Activated naive CD4-positive, alpha-beta T cell treated with anti-CD3 and anti-CD28 coated beads for 36 hours (primary cell): ENCODE results near the gene MUS81. TPM values are rescaled to one million over a fixed set of nuclear protein-coding genes. Genes with fewer than 3 reads are reported as not detected.

Source experiments
- CTCF ChIA-PET: fragments of 350-600 bp; sonication (Branson Sonifier 250); formaldehyde crosslinking; loops from one replicate; lab custom pipeline; 2021; ENCODE audit warnings: antibody characterized with exemption; lab: Charles Lee
- DNase-seq: peaks from one replicate; pipeline ENCODE4 v3.0.0-alpha.2; 2020
- H3K27ac Mint-ChIP-seq: one replicate; pipeline ENCODE4 v1.8.0; 2021; ENCODE audit warnings: mild to moderate bottlenecking, mixed read lengths
- H3K27me3 Mint-ChIP-seq: one replicate; pipeline ENCODE4 v1.8.0; 2021; ENCODE audit warnings: low read depth, mixed read lengths
- H3K36me3 Mint-ChIP-seq: one replicate; pipeline ENCODE4 v1.8.0; 2021; ENCODE audit warnings: low read depth, mixed read lengths
- H3K4me1 Mint-ChIP-seq: one replicate; pipeline ENCODE4 v1.8.0; 2021; ENCODE audit warnings: low read depth, mixed read lengths
- H3K4me3 Mint-ChIP-seq: one replicate; pipeline ENCODE4 v1.8.0; 2021; ENCODE audit warnings: mild to moderate bottlenecking, moderate library complexity, mixed read lengths
- H3K9me3 Mint-ChIP-seq: one replicate; pipeline ENCODE4 v1.8.0; 2021; ENCODE audit warnings: mixed read lengths
- intact Hi-C: fragments of 100-400 bp; cut with micrococcal nuclease; formaldehyde crosslinking; loops from one replicate; pipeline ENCODE4 v1.15.1; 2023
- total RNA-seq, 2 experiments: library from RNA; stranded (reverse); gene quantifications; one replicate each; pipeline ENCODE4 v1.2.3, GENCODE V29; 2021

MUS81 gene
- total RNA-seq, 2 experiments from 2014 or later = 51.4 to 54.7 TPM

DNA sequence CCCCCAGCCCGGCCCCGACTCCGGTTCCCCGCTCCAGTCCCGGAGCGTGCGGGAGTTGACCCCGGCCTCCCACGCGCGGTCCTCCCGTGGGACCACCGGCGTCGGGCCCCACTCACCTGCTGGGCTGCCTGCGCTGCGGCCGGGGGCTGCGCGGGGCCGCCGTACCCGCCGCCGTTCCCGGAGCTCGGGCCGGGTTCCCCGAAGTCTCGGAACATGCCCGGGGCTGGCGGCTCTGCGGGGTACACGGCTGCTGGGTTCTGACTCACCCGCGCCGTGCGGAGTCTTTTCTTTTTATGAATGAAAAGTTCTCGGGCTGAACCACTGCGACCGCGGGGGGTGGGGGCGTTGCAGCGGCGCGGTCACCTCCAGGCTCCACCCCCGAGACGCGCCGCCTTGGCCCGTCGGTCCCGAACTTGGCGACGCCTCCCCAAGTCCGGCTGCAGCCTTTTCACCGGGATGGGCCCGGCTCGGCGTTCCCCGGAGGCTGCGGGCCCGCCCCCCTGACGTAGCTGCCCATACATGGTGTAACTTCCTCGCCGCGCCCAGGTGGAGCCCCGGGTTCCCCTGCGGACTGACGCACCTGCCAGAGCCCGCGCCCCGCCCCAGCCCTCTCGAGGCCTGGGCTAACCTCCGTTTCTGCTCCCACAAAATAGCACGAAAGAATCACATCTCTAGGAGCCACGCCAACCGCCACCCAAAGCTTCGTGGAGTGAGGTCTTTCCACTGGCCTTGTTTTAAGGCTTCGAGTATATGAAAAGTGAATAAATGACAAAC is 40.1 kb downstream of the MUS81 start, which contains the start of gene FOSL1:
Gene FOSL1 (minus strand): TSS at position 264 of the 774 bp plus-strand sequence. CDS start 49 bp downstream, at position 215.
- Mint-ChIP-seq H3K36me3 (peaks cover 21% of the 10 kb centered on the region), H3K9me3 (no peaks in the 10 kb centered on the region), H3K4me3 (peak within 1 kb of the TSS; percentile 83), H3K4me1 (peaks cover 33% of the 10 kb centered on the region), H3K27ac (peak within 1 kb of the TSS; percentile 79), H3K27me3 (peaks cover 2% of the 10 kb centered on the region)
- DNase-seq = peak; percentile 96
- CTCF ChIA-PET = interaction anchor here (0.6 to 2.6 kb wide), 7 partner anchors 8 to 145 kb away, joined by 3 to 16 read pairs (median 4); partner anchors contain the start of genes CCDC85B and FIBP
- intact Hi-C loops = loop anchor here (1.0 kb wide), 7 partner anchors 12 to 285 kb away; partner anchors contain the start of genes C11orf68, DRAP1, FIBP and PCNX3

DNA sequence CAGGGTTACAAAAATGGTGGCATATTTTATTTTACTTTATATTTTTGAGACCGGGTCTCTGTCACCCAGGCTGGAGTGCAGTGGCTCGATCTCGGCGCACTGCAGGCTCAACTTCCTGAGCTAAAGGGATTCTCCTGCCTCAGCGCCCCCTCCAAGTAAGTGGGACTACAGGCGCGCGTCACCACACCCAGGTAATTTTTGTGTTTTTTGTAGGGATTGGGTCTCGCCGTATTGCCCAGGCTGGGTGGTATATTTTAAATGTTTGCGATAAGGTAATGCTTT is 40.6 kb downstream of the MUS81 start:
- no peak for DNase-seq
- Mint-ChIP-seq H3K36me3 (peaks cover 17% of the 10 kb centered on the region), H3K27me3 (peaks cover 2% of the 10 kb centered on the region), H3K9me3 (no peaks in the 10 kb centered on the region), H3K4me1 (peaks cover 28% of the 10 kb centered on the region), H3K4me3 (no peak overlapping the region), H3K27ac (no peak overlapping the region)
- intact Hi-C loops = loop anchor here (1.0 kb wide), 7 partner anchors 13 to 286 kb away; partner anchors contain the start of genes C11orf68, DRAP1, FIBP and PCNX3
- CTCF ChIA-PET = interaction anchor here (0.8 to 2.6 kb wide), 9 partner anchors 8 to 312 kb away, joined by 3 to 16 read pairs (median 4); partner anchors contain the start of genes CCDC85B and FIBP

DNA sequence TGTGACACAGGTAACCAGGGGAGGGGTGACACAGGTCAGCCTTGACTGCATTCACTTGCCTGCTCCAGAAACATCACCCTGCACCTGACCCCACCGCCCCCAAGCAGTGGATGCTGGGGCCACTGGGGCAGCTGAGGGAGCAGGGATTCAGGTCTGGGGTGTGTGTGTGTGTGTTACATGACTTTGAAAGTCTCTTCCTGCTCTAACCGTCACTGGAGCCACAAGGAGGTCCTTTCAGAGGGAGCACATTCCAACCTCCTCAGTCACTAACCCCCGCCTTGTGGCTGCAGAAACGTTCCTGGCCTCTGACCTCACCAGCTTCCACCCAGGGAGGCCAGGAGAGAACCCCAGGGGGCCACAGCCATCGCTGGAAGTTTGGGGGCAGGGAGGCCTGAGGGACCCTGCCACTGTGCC is 42.8 kb downstream of the MUS81 start:
- Mint-ChIP-seq H3K4me3 (no peak overlapping the region), H3K4me1 (peaks cover 8% of the 10 kb centered on the region), H3K36me3 (peaks cover 4% of the 10 kb centered on the region), H3K27ac (no peak overlapping the region), H3K9me3 (no peaks in the 10 kb centered on the region), H3K27me3 (peaks cover 2% of the 10 kb centered on the region)
- DNase-seq = no peak
- intact Hi-C loops = no loop called here
- CTCF ChIA-PET = no interaction called here

DNA sequence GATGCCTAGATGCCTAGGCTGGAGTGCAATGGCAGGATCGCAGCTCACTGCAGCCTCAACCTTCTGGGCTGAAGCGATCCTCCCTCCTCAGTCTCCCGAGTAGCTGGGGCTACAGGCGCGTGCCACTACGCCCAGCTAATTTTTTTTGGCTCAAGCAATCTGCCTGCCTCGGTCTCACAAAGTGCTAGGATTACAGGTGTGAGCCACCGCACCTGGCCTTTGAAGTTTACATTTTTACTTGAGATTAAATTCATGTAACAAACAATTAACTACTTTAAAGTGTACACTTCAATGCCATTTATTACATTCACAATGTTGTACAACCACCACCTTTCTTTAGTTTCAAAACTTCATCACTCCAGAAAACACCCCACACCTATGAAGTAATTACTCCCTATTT is 43.5 kb downstream of the MUS81 start:
- Mint-ChIP-seq H3K4me1 (peaks cover 5% of the 10 kb centered on the region), H3K36me3 (peaks cover 3% of the 10 kb centered on the region), H3K27me3 (peaks cover 2% of the 10 kb centered on the region), H3K9me3 (no peaks in the 10 kb centered on the region), H3K4me3 (no peak overlapping the region), H3K27ac (no peak overlapping the region)
- intact Hi-C loops = no loop called here
- CTCF ChIA-PET = interaction anchor here (1.0 kb wide), 1 partner anchor 20 kb away, joined by 4 read pairs; no protein-coding TSS in a partner anchor
- no peak for DNase-seq

DNA sequence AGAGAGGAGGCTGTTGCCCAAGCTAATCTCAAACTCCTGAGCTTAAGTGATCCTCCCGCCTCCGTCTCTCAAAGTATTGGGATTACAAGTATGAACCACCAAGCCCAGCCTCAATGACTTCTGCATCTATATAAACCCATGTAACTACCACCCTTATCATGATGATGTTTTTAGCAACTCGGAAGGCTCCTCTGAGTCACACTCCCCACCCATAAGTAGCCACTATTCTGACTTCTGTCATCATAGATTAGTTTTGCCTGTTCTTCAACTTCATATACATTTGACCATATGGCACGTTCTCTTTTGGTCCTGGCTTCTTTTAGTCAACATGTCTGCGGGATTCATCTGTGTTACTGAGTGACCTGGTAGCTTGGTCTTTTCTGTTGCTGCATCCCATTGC is 46.4 kb downstream of the MUS81 start:
- Mint-ChIP-seq H3K4me3 (no peak overlapping the region), H3K27me3 (peaks cover 5% of the 10 kb centered on the region), H3K27ac (no peak overlapping the region), H3K9me3 (no peaks in the 10 kb centered on the region), H3K4me1 (peaks cover 5% of the 10 kb centered on the region), H3K36me3 (no peaks in the 10 kb centered on the region)
- intact Hi-C loops = no loop called here
- no peak for DNase-seq
- CTCF ChIA-PET = interaction anchor here (1.6 to 4.8 kb wide), 2 partner anchors 16 to 21 kb away, joined by 6 to 22 read pairs; partner anchors contain the start of gene CCDC85B

DNA sequence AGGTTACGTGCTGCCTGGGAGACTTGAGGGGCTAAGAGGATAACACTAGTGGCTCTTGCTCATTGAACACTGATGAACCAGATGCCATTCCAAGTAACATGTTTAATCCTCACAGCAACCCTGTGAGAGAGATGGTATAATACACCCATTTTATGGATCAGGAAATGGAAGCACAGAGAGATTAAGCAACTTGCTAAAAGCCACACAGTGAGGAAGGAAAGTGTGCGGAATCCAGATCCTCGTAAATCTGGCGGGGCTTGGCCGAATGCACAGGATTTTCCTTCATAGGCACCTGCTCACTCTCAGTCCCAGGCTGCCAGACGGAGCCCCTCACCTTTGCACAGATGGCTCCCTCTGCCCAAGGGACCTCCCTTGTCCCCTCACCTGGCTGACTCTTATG is 47.6 kb downstream of the MUS81 start:
- Mint-ChIP-seq H3K36me3 (no peaks in the 10 kb centered on the region), H3K9me3 (no peaks in the 10 kb centered on the region), H3K4me3 (no peak overlapping the region), H3K27ac (no peak overlapping the region), H3K4me1 (peaks cover 6% of the 10 kb centered on the region), H3K27me3 (peaks cover 5% of the 10 kb centered on the region)
- intact Hi-C loops = no loop called here
- CTCF ChIA-PET = interaction anchor here (0.7 to 4.8 kb wide), 2 partner anchors 22 to 56 kb away, joined by 3 to 22 read pairs; no protein-coding TSS in a partner anchor
- no peak for DNase-seq

DNA sequence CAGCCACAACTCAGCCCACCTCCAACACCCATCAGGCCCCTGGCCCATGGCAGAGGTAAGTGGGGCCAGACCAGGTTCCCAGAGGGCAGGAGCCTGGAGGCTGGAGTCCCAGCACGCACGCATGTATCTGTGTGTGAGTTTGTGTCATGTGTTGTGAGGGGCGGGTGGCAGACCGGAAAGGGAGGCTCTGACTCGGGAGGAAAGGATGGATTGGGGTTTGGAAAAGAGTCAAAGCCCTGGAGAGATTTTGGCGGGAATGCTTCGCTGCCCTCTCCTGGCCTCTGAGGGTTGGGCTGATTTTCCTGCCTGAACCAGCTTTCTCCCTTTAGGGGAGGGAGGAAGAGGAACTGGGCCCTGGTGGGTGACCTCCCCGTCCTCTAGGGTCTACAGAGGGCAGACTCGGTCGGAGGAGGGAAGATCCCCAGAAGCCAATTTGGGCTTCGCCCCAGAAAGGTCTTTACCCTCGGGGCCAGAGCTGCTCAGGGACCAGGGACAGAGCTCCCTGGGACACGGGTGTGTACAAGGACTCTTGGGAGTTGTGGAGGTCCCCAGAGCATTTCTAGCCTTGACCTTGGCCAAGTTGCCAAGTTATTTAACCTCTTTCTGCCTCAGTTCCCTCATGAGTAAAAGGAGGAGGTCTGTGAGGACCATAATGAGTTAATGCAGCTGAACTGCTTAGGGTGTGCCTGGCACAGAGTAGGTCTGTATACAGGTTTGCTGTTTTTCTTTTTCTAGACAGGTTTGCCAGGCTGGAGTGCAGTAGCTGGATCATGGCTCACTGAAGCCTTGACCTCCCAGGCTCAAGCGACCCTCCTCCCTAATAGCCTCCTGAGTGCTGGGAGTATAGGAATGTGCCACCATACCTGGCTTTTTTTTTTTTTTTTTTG is 51.7 kb downstream of the MUS81 start:
- H3K36me3 Mint-ChIP-seq = no peaks in the 10 kb centered on the region
- DNase-seq = no peak
- H3K4me1 Mint-ChIP-seq = peaks cover 22% of the 10 kb centered on the region
- H3K27me3 Mint-ChIP-seq = peaks cover 3% of the 10 kb centered on the region
- intact Hi-C loops = loop anchor here (2.0 kb wide), 1 partner anchor 27 kb away; no protein-coding TSS in a partner anchor
- H3K4me3 Mint-ChIP-seq = no peak overlapping the region
- CTCF ChIA-PET = interaction anchor here (1.2 to 2.3 kb wide), 4 partner anchors 11 to 27 kb away, joined by 3 to 8 read pairs (median 4); partner anchors contain the start of genes CCDC85B and FIBP
- H3K9me3 Mint-ChIP-seq = no peaks in the 10 kb centered on the region
- no peak overlapping the region for H3K27ac Mint-ChIP-seq

DNA sequence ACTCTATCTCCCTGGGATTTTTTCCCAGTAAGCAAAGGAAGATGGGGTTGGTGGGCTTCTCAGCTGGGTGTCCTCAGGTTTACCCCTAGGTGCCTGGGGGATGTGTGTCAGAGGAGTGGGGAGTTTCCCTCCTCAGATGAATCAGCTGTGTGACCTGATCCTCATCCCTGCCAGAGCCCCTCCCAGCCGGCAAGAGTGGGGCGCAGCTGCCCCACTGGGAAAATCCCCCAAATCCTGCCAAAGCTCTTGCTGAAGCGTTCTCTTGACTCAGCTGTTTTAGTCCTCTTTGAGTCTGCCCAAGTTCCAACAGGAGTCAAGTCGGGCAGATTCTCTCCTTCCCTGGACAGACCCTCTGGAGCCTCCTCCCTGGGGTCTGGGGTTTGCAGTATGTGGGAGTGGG is 52.6 kb downstream of the MUS81 start:
- Mint-ChIP-seq H3K4me3 (no peak overlapping the region), H3K4me1 (peaks cover 26% of the 10 kb centered on the region), H3K27ac (no peak overlapping the region), H3K36me3 (no peaks in the 10 kb centered on the region), H3K9me3 (no peaks in the 10 kb centered on the region), H3K27me3 (peaks cover 3% of the 10 kb centered on the region)
- DNase-seq = no peak
- intact Hi-C loops = no loop called here
- CTCF ChIA-PET = interaction anchor here (1.2 to 2.3 kb wide), 4 partner anchors 12 to 28 kb away, joined by 3 to 8 read pairs (median 4); partner anchors contain the start of genes CCDC85B and FIBP

DNA sequence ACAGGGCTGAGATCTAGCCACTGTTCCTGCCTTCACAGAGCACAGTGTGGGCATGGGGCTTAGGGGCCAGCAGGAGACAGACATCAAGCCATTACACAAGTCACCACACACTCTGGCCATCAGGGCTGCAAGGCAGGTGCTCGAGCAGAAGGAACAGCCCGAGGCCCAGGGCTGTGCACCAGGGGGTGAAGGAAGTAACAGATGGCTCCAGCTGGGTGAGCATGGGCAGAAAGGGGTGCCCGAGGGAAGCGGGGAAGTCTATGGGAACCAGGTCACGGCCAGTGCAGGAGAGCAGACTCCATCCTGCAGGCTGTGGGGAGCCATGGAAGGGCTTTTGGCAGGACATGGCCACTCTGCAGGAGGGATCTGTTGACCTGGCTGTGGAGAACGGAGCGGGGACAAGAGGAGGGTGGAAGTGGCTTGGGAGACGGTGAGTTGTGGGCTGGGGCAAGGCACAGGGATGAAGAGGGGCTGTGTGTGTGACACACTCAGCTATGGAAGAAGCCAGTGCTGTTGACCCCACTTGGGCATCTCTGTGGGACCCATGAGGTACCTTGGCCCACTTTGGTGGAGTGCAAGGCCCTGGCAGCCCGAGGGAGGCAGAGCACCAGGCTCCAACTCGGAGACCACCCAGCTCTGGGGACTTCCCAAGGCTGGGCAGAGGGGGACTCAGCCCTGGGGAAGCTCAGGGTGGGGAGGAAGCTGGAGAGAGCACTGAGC is 55.0 kb downstream of the MUS81 start:
- Mint-ChIP-seq H3K27ac (no peak overlapping the region), H3K4me3 (no peak overlapping the region), H3K4me1 (peaks cover 32% of the 10 kb centered on the region), H3K9me3 (no peaks in the 10 kb centered on the region), H3K27me3 (no peaks in the 10 kb centered on the region), H3K36me3 (peaks cover 1% of the 10 kb centered on the region)
- intact Hi-C loops = loop anchor here (5.0 kb wide), 1 partner anchor 352 kb away; the partner anchor contains the start of gene RAB1B
- DNase-seq = no peak
- CTCF ChIA-PET = interaction anchor here (1.1 to 1.5 kb wide), 2 partner anchors 17 to 27 kb away, joined by 3 to 7 read pairs; partner anchors contain the start of gene FIBP

DNA sequence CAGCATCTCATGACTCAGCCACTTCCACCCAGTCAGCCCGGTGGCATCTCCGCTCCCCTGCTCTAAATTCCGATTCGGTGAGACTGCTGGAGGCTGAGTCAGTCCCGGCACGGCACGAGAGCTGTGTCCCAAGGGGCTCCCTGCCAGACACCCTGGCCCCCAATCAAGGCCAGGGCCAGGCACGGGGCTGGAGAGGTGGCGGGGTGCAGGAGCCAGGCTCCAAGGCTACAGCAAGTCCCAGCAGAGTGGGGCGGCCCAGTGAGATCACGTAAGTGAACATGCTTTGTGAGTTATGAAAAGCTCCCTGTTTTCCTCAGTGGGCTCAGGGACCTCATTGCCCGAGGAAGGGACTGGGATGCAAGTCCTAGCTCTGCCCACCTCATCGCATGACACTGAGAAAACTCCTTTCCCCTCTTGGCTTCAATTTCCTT is 55.6 kb downstream of the MUS81 start:
- Mint-ChIP-seq H3K27me3 (no peaks in the 10 kb centered on the region), H3K36me3 (peaks cover 1% of the 10 kb centered on the region), H3K9me3 (no peaks in the 10 kb centered on the region), H3K4me1 (peaks cover 37% of the 10 kb centered on the region), H3K27ac (no peak overlapping the region), H3K4me3 (no peak overlapping the region)
- DNase-seq = peak; percentile 30
- CTCF ChIA-PET = interaction anchor here (1.1 to 1.5 kb wide), 2 partner anchors 16 to 28 kb away, joined by 3 to 7 read pairs; partner anchors contain the start of gene FIBP
- intact Hi-C loops = loop anchor here (5.0 kb wide), 1 partner anchor 351 kb away; the partner anchor contains the start of gene RAB1B
